HG03439 (cell line): ENCODE results near the gene GNB1L.
"Not testable (repeated sequence)": the region's sequence is repeated elsewhere in the genome, so short reads cannot be mapped to it uniquely, and the experiment has no call there.

Experiments used
- ATAC-seq: cut with Tn5 transposase; IDR thresholded peaks from one replicate; pipeline ENCODE4 v1.9.1; 2021; ENCODE audit warnings: mild to moderate bottlenecking, moderate library complexity; ENCODE audit not compliant: unreplicated experiment

The GNB1L gene

DNA sequence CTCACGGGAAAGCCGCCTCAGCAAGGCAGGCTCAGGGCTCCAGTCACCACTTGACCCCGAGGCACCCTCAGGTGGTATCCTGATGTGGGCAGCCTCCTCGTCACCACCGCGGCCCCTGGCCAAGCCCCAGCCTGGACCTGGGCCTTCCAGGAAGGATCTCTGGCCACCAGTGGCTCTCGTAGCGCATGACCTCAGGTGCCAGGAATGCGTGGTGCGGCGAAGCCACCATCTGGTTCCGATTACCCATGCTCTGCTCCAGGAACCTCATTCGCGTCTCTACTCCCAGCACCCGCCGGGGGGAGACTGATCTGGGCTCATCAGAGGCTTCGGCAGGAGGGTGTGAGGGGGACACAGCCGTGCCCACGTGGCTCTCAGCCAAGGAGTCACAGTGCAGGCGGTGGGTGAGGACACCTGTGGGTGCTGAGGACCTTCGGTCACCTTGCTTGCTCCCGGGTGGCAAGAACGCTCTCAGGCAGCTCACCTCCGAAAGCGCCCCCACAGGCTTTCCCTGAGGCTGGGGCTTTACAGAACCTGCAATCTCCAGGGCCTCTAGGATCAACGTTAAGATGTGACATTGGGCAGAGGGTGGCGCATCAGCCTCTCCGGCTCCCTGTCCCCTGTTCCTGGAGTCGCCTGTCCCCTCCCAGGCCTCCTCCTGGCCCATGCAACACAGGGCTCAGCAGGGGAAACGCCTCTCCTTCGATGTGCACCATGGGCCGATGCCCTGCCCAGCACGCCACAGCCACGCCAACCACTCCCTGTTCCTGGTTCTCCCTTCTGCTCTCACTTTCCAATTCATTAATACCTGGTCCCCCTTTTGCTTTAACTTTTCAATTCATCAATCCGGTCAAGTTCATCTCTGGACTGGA lies 55.1 kb downstream of the GNB1L start:
- ATAC-seq, result no peak

DNA sequence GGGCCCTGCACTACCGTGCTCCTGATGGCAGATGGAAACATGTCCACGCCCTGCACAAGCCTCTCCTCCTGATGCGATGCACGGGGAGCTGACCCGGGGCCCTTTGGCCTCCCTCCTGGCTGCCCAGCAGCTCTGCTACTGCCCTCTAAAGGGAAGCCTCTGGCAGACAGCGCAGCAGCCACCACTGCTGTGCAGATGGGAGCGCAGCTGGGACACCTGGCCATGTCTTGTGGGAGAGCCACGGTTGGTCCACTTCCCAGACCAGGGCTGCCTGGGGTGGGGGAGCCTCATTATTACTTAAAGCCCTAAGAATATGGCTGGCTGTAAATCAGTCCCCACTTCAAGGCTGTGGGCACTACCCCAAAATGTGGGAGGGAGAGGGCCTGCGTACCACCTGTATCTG lies 55.8 kb downstream of the GNB1L start:
- no peak for ATAC-seq

DNA sequence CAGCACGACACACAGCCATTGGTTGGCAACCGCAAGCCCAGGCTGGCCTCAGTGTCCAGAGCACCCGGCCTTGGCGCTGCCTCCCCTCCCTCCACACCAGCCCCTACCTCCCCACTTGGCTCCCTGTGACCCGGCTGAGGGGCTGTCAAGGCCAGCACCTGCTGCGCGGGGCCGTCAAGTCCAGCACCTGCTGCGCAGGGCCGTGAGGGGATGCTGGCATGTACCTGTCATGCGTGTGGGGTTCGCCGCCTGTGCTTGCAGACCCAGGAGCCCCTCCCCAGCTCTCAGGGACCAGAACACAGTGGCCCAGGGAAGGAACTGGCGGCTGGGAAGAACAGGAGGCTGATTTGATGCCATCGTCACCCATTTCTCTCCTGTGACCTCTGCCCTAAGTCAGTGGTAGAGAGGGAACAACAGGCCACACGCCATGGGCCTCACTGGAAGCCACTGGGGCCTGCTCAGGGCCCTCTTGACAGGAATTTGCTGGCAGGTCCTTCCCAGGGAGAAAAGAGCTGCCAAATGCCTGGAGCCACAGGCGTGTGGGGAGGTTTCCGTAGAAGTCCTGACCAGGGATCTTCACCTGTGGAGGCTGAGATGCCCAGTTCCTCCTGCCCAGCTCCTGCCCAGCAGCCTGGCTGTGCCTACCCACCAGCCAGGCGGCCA lies 56.5 kb downstream of the GNB1L start:
- ATAC-seq, result no peak

DNA sequence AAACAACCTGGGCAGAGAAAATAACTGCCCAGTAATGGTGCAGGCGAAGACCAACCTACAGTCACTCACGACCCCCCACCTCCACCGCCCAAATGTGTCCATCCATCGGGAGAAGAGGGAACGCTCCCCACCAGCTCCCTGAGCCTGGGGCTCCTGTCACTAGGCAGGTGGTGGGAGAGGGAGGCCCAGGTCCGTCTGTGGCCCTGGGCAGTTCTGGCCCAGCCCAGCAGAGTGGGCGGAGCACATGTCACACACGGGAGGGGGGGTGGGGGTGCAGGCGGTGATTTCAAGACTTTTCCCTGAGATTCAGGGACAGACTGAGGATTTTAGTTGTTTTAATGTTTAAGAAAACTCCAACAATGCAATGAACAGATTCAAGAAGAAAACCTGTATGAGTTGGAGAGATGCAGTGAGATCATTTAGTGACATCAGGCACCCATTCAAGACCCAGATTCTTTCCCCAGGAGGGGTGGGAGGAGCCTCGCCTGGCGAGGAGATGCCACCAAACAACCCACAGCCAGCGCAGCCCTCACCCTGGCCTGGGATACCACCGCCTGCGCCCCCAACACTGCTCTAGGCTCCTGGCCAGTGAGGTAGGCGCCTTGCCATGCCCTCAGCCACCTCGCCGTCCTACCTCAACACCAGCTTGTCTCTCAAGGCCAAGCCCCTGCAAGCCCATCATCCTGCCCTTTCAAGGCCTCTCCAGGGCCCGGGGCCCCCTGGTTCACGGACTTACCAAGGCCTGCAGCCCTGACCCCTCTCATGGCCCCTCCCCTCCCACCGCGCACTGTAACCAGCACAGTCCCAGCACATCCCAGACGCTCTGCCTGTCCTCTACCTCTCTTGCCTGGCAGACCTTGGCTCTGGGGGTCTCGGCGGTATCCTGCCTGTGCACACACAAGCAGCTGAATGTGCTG lies 57.3 kb downstream of the GNB1L start:
- ATAC-seq, result no peak

DNA sequence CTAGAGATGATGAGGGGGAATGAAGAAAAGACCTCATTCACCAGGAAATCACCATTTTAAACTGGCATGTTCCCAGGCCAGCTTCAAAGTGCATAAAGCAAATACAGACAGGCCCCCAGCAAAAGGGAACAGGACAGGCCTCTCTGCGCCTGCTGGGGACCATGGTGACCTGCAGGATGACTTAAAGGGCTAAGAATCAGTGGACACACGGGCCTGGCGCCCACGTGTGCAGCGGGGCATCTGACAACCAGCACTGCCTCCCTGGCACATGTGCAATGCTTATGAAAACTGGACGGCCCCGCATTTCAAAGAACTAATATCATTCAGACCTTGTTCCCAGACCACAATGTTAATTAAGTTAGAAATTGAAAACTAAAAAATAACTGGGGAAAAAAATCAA lies 58.5 kb downstream of the GNB1L start:
- ATAC-seq, result no peak

DNA sequence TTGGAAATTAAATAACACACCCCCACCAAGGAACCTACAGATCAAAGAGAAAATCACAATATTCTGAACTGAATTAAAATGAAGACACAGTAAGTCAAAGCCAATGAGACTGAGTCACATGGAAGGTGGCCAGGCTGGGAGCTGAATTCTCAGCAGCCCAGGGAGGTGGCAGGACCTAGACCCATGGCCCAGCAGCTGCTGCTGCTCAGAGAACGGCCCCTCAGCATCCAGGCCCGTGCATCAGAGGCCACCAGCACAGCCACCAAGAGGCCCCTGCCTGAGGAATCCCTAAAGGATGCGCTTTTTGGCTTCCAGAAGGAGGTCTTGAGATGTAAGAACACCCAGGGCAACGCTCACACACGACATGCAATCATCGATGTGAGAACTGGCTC lies 59.1 kb downstream of the GNB1L start:
- no peak for ATAC-seq

DNA sequence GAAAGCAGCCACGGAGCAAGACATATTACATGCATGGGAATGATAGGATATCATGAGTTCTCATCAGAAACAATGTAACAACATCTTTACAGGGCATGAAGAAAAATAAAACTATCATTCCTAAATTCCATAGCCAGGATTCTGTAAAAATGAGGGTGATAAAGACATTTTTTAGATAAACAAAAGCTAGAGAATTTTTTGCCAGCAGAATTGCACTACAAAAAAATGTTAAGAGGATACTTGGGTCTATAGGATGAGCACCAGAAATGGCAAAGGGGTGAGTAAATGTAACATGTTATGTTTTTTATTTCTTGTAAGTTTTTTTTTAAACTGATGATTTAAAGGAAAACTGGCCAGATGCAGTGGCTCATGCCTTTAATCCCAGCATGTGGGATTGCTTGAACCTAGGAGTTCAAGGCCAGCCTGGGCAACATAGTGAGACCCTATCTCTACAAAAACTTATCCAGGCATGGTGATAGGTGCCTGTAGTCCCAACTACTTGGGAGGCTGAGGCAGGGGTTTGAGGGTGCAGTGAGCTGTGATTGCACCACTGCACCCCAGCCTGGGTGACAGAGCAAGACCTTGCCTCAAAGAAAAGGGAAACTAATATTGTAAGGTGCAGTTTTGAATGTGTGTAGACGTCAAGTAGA lies 60.9 kb downstream of the GNB1L start:
- no peak for ATAC-seq

DNA sequence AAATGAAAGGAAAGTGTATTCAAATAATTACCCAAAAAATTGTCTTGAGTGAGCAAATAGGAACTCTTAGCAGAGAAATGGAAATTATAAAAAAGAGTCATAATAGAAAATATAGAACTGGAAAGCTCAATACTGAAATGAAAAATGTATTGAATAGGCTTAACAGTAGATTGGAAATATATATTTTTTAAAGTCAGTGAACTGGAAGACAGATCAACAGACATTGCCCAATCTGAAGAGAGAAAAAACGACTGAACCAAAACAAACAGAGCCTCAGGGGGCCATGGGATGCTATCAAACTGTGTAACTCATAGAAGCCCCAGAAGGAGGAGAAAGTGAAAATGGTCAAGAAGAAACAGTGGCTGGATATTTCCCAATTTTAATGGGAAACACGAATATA lies 61.5 kb downstream of the GNB1L start:
- ATAC-seq, result no peak

DNA sequence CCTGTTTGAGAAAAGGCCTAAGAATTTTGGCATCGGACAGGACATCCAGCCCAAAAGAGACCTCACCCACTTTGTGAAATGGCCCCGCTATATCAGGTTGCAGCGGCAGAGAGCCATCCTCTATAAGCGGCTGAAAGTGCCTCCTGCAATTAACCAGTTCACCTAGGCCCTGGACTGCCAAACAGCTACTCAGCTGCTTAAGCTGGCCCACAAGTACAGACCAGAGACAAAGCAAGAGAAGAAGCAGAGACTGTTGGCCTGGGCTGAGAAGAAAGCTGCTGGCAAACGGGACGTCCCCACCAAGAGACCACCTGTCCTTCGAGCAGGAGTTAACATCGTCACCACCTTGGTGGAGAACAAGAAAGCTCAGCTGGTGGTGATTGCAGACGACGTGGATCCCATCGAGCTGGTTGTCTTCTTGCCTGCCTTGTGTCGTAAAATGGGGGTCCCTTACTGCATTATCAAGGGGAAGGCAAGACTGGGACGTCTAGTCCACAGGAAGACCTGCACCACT lies 62.2 kb downstream of the GNB1L start:
- not testable (repeated sequence) for ATAC-seq

DNA sequence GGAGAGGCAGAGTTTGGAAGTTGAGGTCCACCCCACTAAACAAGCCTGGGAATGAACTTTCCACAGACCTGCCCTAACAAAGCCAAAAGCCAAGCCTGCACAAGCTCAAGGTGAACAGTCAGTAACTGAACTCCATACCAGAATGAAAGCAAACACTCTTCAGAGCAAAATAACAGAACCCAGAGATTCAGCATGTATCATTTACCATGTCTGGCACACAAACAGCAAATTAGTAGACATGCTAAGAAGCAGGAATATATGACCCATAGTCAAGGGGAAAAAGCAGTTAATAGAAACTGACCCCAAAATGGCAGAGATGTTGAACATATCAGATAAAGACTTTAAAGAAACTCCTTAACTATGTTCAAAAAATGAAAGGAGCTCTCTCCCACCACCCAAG lies 62.8 kb downstream of the GNB1L start:
- ATAC-seq, result no peak

DNA sequence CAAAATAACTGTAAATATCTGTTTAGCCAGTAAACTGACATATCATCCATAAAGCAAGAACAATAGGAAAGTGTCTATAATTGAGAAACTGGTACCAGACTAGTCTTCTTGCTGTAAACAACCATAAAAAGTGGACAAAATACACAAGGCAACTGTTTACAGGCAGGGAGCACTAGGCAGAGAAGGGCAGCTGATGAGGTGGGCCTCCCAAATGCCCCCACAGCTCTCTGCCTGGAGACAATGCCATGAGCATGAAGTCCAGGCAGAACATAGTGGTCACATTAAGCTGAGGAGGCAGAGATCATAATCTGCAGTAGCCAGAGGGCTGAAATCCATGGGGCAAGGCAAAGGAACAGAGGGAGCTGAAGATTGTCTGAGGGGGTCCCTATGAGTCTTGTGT lies 63.4 kb downstream of the GNB1L start:
- no peak for ATAC-seq

DNA sequence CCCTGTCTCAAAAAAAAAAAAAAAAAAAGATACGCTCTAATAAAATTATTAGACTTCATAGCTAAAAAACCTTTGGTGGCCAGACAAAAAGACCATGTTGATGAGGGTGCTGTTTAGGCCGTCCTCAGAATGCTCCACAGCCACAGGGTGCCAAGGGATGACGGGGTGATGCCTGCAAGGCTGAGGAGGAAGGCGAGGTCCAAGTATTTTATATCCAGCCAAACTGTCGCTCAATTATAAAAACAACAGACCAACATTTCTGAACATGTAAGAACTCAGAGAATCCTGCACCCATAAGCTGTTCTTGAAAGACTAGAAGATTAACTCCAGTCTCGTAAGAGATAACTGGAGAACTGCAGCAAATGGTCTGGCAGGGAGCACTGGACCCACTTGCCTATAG lies 64.8 kb downstream of the GNB1L start:
- ATAC-seq, result no peak

DNA sequence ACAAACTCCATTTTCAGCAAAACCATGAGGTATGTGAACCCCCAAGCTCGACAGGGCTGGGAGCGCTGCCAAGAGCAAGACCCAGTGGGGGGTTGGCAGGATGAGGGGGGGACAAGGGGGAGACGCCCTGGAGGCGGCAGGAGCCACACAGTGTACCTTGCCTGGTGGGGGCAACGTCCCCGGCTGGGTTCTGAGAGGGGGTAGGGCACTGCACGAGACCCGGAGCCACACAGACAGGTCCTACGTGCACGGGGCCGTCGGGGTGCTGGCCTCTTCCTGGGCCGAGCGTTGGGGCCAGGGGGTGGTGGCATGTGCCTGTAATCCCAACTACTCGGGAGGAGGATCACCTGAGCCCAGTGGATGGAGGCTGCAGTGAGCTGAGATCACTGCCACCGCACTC lies 65.3 kb downstream of the GNB1L start:
- ATAC-seq, result no peak

DNA sequence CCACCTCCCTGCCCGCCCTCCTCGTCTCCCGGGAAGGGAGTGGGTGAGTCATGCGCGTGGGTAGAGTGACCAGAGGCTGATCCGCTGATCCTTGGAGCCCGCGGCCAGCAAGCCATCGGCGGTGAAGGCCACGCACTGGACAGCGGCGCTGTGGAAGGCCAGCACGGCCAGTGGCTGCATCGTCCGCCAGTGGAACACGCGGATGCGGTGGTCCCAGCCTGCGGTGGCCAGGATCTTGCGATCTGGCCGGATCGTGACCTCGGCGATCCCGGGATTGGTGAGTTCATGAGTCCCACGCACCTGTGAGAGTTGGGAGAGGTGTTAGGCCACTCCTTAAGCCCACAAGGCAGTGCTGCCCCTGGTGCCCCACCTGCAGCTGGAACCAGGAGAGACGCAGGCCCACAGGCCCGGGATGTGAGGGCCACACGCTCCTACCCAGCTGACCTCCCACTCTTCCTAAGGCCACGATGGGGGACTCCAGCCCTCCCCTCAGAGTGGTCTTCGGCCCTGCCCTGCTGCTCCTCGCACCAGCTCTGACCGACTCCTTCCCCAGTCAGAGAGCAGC lies 65.9 kb downstream of the GNB1L start:
- ATAC-seq, result no peak

DNA sequence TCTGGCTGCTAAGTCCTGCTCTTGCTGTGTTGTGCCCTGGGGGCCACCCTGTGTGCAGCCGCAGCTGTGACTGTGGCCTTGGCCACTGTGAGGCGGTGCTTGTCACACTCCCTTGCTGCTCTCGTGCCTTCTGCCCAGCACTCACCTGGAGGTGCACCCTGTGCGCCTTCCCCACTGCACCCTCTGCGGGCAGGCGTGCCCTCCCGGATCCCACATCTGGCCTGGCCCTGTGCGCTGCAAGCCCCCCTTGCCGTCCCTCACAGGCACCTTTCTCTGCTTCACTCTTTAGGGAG lies 66.9 kb downstream of the GNB1L start:
- no peak for ATAC-seq

DNA sequence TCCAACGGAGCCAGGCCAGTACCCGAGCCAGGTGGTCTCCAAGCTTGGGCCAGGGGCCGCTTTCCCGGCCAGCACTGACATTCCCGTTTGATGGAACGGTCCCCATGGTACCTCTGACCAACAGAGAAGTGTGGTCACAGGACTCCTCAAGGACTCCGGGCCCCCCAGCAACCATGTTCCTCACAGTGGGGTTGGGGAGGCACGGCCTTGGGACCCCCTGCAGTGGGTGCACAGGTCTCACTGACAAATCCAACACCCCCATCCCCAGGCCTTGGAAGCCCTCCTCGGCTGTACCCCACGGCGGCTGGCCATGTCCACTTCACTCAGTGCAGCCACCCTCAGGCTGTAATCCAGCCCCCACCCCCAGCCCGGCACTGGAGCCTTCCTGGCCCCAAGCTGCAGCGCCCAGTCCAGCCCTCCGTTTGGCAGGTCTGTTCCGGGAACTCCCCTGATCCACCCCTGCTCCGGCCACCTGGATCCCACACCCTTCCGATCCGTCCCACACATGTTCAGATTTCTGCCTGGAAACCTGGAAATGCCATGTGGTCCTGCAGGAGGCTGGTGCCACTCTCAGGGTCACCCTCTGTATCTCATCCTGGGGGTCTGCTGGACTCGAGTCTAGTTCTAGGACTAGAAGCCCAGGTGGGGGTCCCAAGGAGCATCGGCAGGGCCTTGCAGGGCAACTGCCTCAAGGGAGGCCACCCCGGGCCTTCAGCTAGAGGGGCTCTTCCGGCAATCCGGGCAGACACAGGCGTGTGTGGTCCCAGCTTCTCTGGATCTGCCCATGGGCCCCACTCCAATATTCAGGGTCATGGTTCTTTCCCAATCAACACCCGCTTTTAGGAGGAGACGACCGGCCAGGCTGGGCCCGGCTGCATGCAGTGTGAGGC lies 67.5 kb downstream of the GNB1L start:
- no peak for ATAC-seq

DNA sequence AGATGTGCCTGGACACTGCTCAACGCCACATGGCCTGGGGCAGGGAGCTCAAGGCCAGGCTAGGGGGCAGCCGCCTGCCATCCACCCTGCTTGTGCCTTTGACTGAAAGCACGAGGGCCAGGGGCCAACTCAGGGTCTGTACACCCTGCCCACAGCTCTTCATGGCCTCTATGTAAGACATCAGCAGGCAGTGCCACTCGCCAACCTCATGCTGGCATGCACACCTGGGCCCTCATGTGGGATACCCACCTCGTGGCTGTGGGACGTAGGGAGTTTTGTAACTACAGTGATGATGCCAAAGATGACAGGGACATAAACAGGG lies 68.4 kb downstream of the GNB1L start:
- ATAC-seq, result no peak

DNA sequence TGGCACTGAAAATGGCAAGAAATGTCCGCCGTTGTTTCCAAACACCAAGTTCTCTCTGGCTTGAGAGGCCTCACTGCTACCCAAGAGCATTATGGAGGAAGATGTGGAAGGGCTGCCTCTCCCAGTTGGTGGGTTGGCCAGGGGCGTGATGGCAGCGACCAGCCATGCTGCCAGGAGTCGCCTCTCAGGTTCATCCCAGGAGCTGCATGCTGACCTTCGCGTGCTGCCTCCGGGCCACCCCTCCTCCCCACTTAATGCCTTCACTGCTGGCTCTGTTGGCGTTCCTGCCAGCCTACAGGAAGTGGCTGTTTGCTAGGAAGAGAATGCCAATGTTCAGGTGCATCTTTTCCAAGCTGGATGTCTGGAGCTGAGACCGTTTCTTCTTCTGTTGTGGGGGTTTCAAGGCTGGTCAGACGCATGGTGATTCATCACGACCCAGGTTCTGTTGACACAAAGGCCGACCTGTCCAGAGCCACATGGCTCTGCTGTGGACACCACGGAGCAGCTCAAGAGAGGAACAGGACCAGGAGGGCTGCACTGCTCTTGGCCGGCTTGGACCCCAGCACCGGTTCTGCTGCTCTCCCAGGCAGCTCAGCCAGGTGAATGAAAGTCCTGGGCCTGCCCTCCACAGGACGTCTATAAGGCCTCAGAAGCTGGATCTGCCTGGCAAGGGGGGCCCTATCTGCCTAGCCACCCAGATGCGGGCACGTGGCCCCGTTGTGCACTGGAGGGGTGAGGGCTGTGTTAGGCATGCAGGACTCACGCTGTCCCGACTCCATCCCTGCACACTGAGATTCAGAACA lies 69.0 kb downstream of the GNB1L start:
- ATAC-seq, result no peak
